ENCODE results near the gene CENPO.
"Not testable (repeated sequence)": the region's sequence is repeated elsewhere in the genome, so short reads cannot be mapped to it uniquely, and the experiment has no call there.

CENPO gene

DNA sequence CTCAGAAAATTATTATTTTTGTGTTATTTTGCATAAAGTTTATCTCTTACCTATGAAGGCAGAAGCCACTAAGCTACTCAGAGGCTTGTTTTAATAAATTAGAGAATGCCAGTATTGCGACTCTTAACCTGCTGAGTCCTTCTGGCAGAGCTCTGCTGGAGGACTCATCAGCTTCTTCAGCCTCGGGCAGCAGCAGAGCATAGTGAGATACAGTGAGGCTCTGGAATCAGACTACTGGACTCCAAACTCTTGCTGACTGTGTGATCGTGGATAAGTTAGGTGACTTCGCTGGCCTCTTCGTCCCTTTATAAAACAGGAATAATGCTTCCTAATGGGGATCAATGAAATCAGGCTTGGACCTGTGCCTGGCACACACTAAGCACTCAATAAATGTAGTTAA, 1.8 kb upstream of the CENPO start:
- no peak for DNase-seq

DNA sequence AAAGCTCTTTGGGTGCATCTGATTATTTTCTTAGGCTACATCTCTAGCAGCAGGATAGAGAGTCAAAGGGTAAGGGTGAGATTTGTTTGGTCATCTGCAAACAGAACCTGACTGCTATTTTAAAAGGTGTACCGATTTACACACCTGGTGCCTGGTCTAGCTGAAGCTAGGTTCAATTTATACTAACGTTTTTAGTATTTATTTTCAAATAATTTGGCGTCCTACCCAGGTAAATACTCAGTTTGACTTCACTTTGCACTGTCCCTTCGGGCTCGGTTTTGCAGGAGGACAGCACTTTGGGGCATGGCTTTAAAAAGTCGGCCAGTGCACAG, 717 bp upstream of the CENPO start:
- no peak for DNase-seq

DNA sequence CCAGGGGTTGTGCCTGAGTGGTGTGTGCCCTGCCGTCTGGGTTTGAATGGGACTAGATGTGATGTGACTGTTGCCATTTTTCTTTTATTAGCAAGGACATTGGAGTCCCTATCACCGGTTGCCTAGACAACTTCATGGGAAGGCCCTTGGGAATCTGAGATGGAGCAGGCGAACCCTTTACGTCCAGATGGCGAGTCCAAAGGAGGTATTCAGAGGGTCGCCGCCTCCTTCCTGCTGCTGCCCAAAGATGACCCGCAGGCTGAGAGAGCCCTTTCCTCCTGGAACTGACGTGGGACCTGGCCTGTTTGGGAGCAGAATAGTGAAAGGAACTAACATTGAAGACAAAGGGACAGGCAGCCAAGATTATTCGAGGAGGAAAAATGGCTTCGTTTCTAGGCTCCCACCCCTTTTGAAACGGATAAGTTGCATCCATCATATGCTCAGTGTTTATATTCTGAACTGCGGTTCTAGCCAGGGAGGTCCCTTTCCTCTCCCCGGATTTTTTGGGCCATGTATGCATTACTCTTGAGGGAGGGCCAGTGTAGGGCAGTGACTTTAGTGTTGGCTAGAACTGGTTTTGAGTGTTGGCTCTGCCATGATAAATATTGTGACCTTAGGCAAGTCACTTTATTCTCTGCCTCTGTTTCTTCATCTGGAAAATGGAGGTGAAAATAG, 673 bp downstream of the CENPO start:
- DNase-seq: no peak

DNA sequence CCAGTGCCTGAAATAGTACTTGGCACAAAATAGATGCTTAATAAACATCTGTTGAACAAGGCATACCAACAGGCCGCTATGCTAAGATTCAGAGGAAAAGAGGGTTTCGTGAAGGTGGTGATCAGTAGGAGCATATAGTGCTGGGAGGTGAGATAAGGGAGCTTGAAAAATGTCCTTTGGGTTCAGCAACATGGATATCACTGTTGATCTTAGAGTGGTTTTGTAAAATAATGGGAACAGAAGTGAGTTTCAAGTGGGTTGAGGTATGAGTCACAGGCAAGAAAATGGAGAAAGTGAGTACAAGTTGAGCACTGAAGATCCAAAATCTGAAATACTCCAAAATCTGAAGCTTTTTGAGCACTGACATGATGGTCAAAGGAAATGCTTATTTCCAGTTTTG, 4.4 kb downstream of the CENPO start:
- no peak for DNase-seq

DNA sequence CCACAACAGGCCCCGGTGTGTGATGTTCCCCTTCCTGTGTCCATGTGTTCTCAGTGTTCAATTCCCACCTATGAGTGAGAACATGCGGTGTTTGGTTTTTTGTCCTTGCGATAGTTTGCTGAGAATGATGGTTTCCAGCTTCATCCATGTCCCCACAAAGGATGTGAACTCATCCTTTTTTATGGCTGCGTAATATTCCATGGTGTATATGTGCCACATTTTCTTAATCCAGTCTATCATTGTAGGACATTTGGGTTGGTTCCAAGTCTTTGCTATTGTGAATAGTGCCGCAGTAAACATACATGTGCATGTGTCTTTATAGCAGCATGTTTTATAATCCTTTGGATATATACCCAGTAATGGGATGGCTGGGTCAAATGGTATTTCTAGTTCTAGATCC, 7.3 kb downstream of the CENPO start:
- not testable (repeated sequence) for DNase-seq

DNA sequence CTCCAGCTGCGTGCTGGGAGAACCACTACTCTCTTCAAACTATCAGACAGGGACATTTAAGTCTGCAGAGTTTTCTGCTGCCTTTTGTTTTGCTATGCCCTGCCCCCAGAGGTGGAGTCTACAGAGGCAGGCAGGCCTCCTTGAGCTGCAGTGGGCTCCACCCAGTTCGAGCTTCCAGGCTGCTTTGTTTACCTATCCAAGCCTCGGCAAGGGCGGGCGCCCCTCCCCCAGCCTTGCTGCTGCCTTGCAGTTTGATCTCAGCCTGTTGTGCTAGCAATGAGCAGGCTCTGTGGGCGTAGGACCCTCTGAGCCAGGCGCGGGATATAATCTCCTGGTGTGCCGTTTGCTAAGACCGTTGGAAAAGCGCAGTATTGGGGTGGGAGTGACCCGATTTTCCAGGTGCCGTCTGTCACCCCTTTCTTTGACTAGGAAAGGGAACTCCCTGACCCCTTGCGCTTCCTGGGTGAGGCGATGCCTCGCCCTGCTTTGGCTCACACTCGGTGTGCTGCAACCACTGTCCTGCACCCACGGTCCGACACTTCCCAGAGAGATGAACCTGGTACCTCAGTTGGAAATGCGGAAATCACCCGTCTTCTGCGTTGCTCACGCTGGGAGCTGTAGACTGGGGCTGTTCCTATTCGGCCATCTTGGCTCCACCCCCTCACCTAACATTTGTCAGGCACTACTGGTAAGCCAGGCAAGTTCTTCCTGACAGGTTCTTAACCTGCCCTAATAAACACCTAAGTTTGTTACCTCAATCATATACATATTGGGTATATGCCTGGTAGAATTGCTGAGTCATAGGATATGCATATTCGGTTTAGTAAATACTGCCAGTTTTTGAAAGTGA, 12.8 kb downstream of the CENPO start:
- not testable (repeated sequence) for DNase-seq

DNA sequence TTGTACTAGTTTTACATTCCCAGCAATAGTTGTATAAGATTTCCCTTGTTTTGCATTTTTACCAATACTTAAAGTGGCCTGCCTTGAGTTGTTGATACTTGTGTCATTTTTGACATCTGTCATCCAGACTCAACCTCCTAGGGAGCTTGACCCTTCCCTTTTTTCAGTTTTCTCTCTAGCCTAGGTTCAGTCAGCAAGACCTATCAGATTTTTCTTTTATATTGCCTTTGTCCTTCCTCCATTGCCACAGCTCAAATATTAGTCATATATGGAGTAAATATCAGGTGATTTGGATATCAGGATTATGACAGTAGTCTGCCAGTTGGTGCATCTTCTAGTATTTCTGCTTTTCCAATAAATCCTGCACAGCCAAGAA, 13.4 kb downstream of the CENPO start:
- DNase-seq: no peak

DNA sequence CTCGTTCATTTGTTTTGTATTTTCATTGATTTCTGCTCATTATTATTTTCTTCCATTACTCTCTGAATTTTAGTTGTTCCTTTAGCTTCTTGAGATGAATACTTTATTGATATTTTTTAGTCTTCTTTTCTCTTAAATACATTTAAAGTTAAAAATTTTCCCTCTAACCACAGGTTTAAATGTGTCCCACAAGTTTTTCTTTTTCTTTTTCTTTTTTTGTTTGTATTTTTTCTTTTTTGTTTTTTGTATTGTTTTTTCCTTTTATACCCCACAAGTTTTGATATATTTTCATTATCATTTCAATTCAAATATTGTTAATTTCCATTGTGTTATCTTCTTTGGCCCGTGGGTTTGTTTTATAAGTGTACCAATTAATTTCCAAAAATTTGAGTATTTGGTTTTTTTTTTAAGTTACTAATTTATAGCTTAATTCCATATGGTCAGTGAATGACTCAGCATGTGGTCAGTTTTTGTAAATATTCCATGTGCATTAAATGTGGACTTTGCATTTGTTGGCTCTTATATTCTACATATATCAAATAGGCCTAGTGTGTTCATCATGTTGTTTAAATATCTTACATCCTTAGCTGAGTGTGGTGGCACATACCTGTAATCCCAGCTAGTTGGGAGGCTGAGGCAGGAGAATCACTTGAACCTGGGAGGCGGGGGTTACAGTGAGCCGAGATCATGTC, 16.2 kb downstream of the CENPO start:
- no peak for DNase-seq

DNA sequence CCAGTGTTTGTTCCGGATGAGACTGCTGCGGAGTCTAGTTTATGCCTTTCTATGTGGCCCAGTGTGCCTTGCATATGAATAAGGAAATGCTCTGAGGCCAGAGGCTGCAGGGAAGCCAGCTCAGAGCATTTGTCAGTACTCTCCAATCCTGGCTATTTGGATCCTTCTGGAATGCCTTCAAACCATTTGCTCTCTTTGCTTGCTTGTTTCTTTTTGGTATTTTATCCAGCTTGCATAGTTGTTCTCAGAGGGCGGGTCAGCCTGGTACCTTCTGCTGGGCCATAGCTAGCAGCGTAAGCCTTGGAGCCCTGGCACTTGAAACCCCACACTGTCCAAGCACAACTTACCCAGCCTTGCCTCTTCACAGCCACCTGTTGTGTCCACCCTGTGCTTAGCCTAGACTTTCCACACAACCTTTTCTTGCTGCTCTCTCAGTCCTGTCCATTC, 20.5 kb downstream of the CENPO start:
- DNase-seq: no peak

DNA sequence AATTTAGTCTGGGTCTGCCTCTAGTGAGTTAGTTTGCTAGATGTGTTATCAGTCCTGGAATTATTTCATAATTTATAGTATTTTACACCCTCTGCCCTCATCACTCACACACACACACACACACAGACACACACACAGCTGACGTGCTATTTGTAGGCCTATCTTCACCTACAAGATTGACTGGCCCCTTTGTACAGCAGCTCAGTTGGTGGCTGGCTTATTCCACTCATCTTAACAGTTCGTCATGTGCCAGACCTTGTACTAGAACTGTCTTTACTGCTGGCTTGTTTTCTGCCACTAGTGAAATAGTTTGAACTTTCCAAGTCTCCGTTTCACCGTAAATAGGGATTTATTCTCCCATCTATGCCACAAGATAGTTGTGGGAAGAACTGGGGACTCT, 21.3 kb downstream of the CENPO start:
- DNase-seq: no peak

DNA sequence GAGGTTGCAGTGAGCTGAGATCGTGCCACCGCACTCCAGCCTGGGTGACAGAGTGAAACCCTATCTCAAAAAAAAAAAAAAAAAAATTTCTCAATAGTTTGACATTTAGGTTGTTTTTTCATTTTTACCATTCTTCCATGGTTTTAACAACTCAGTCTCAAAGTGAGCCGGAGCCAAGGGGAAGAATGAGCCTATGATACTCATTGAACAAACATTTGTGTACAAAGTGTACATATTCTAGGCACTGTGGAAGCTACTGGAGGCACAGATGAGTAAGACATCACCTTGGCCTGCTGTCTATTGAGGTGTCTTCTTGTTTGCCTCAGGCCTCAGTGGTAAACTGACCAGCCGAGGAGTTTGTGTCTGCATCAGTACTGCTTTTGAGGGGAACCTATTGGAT, 21.9 kb downstream of the CENPO start:
- DNase-seq: no peak

DNA sequence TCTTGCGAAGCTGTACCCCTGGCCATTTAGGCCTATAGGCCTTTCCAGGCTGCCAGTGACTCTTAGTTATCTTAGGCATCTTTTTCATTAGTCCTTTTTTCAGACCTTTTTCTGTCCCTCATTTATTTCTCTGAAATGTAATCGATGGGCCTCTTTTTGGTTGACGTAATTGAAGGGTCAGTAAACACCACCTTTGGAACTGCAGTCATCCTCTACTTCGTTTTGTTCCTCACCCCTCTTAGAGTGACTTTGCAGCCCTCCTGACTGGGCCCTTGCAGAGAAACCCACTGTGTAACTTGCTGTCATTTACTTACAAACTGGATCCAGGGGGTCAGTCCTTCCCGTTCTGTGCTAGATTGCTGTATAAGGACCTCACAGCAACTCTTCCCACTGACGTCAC, 23.2 kb downstream of the CENPO start:
- DNase-seq: no peak

DNA sequence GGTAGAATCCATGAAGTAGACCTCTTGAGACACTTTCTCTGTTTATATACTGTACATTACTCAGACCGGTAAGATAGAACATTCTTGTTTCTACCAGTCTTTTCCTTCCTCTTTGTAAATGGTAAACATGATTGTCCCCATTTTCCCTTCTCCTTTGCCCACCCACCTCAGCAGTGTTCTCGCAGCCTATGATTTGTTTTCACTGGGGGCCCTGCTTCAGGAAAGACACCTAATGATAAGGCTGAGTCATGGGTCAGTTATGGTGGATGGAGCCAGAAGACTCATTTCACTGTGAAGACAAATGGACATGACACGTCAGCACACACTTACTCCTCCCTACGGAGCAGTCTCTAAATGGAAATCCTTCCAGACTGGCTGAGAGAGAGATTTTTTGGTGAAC, 23.7 kb downstream of the CENPO start:
- DNase-seq: no peak

DNA sequence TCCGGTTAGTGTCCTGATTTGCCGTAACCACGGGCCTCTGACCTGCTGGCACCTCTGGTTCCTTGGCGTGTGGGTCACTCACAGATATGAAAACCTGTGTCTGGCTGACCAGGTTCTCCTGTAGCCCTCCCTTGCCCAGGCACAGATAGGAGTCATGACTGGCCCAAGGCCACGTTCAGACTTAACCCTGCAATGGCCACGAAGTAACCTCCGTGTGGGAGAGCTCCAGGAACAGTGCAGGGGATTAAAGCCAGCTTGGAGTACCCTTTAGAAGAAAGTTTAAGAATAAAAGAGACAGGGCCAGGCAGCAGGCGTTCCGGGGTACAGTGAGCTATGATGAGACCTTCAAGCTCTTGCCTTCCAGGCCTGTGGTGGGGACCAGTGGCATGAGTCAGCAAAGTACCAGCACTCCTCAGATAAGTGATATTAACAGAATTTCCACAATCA, 25.5 kb downstream of the CENPO start:
- DNase-seq: no peak

DNA sequence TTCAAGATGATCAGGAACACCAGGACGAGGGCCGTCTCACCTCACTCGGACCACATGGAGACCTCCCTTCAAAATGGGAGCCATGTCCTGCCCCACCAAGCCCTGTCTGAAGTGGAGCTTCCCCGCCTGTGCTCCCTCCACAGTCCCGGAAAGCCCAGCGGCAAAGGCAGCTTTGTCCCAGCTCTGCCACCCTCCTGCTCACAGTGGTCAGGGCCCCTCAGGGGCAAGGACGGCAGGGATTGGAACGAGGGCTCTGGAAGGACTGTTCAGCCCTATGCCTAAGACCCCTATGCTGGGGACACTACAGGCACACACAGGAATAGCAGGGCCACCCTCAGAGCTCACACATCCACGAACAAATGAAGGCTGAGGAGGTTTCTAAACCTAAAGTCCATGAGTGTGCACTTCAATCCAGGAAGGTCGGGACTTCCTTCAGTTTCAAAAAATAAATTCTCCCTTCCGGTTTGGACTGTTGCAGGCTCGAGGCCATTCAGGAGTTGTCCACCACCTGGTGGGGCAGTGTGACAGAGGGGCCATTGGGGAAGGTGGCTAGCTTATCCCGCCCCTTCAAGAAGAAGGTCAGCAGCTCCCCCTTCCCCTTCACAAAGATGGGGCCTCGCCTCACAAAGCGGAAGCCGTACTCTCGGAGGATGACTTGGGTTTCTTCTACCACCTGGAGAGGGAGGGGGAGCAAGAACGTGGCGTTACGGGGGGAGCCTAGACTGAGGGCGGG, 26.4 kb downstream of the CENPO start:
- no peak for DNase-seq

DNA sequence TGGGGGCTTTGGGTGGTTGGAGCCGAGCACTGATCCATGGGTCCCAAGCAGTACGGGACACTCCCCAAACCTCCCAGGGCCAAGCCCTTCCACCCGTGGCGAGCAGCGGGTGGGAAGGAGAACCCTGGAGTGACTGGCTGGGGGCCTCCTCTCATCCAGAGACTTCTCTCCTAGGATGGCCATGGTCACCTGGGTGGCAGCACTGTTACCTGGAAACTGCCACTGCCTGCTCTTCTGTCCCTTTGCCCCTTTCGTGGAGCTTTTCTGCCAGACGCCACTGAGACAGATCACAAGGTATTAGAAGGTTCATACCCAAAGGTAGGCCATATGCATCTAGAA, 26.9 kb downstream of the CENPO start:
- no peak for DNase-seq

DNA sequence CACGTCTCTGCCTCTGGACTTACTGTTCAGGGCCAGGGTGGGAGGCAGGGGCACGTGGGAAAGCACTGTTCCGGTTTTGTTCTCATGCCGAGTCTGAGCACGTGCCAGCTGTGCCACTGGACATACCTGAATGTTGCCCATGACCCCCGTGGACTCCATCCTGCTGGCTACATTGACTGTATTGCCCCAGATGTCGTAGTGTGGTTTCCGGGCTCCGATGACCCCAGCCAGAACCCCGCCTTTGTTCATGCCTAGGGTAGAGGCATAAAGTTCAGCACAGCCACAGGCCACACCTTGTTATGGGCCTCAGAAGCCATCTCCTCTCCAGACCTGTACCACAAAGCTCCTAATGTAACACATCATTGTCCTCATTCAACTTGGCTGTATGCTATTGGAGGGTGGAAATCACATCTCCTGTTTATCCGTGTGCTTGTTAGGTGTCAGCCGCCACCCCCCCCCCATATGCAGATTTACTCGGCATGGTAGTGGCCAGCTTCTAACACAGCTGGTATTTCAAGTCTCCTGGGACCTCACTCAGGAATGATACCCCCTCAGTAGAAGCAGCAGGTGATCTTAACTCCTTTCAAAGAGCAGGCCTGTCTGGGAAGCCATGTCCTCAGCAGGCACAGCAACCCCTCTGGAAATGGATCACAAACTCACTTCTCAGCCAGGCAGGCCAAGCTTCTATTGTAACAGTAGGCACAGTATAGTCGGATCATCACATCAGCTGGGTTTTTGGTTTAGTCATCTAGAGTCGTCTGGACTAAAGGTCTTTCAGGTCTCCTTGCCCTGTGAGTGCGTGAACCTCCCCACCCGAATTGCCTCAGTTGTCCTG, 27.6 kb downstream of the CENPO start:
- DNase-seq: no peak

DNA sequence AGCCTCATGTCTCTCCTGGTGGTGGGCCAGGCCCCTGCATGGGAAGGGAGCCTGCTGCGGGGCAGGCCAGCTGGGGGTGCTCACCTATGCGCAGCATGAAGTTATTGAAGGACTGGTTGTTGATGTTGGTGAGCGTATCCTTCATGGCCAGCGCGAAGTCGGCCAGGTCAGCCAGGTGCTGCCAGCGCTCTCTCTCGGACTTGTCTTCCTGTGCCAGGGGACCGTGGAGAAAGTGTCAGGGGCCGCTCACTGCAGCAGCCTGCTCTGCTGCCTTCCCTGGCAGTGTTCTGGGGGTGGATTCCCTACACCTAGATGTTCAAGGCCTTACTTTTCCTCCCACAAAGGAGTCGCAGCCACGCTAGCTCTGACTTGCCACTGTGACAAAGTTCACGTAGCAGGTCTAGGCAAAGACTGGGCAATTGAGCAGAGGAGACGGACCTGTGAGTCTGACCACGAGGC, 28.2 kb downstream of the CENPO start:
- no peak for DNase-seq

DNA sequence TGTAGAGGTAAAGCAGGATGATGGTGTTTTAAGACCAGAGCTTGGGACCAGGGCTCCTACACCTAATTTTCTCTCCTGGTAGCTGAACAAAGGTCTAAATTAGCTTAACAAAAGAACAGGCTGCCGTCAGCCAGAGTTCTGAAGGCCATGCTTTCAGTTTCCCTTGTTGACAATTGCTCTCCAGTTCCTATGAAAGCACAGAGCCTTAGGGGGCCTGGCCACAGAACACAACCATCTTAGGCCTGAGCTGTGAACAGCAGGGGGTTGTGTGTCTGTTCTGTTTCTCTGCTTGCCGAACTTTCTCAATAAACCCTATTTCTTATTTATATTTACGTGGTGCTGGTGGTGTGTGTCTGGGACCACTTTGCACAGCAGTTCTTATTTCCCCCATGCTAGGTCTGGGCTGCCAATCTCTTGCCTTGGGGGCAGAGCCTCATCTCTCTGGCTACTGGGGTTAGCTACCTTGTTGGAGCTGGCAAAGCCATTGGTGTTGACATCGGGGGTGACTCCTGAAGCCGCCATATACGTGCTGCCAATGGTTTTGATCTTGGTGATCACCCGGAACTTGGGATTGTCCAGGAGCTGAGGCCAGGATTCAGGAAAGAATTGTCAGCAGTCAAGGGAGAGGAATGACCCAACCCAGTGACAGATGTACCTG, 29.0 kb downstream of the CENPO start:
- DNase-seq: no peak

DNA sequence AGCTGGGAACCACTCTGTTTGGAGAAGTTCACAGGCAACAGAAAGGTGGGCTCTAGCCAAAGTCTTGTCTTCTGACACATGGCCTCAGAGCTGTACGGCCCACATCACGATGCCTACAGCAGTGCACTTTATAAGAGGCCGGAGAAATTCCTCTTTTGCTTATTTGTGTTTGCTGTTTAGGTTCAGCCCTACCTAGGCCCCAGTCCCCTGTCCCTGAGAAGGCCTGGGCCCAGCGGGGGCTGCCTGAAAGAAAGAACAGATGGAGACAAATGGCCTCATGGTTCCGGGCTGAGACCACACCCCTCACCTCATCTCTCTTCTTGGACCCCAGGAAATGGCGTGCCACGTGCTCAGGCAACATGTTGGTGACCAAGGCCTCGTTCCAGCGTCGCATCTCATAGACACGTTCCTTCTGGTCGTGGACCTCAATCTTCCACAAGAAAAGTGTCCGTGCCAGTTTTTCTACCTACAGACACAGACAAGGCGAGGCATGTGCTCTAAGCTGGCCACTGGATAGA, 30.9 kb downstream of the CENPO start:
- no peak for DNase-seq

All from CD4-positive, alpha-beta T cell treated with Interferon alpha-2 for 1 hour (primary cell).